HepG2 (cell line): ENCODE measurements around the gene XRCC3. TPM values are rescaled to one million over a fixed set of nuclear protein-coding genes. Genes with fewer than 3 reads are reported as not detected.

Experiments
- AHDC1 ChIP-seq: sonication (generic); formaldehyde crosslinking; IDR thresholded peaks from 2 replicates; pipeline ENCODE4 v1.5.1; 2020; ENCODE audit warnings: mild to moderate bottlenecking, missing genetic modification reagents, borderline replicate concordance
- BCL3 ChIP-seq: sonication (generic); formaldehyde crosslinking; IDR thresholded peaks from 2 replicates; pipeline ENCODE4 v1.5.1; 2020; ENCODE audit warnings: mild to moderate bottlenecking, missing genetic modification reagents, moderate library complexity
- CBX1 ChIP-seq: IDR thresholded peaks from one replicate; pipeline ENCODE4 v1.6.1; 2016; ENCODE audit warnings: antibody characterized with exemption, low read depth
- CREB3 ChIP-seq: sonication (generic); formaldehyde crosslinking; IDR thresholded peaks from 2 replicates; pipeline ENCODE4 v1.5.0; 2020; ENCODE audit warnings: missing genetic modification reagents
- PBX3 ChIP-seq: sonication (generic); formaldehyde crosslinking; IDR thresholded peaks from 2 replicates; pipeline ENCODE4 v1.8.1; 2023; ENCODE audit warnings: missing genetic modification reagents, inconsistent platforms, borderline replicate concordance
- PRDM4 ChIP-seq: sonication (generic); formaldehyde crosslinking; IDR thresholded peaks from 2 replicates; pipeline ENCODE4 v1.9.0; 2021; ENCODE audit warnings: missing genetic modification reagents, borderline replicate concordance
- TGIF2 ChIP-seq: IDR thresholded peaks from 2 replicates; pipeline ENCODE4 v1.6.1; 2016; ENCODE audit warnings: control low read depth, missing compliant biosample characterization
- ZC3H4 ChIP-seq: sonication (generic); formaldehyde crosslinking; IDR thresholded peaks from 2 replicates; pipeline ENCODE4 v1.4.0; 2020; ENCODE audit warnings: missing genetic modification reagents, borderline replicate concordance
- ZMYM2 ChIP-seq: sonication (generic); formaldehyde crosslinking; IDR thresholded peaks from 2 replicates; pipeline ENCODE4 v1.8.0; 2022; ENCODE audit warnings: mild to moderate bottlenecking, missing genetic modification reagents
- ZNF232 ChIP-seq: sonication (generic); formaldehyde crosslinking; IDR thresholded peaks from 2 replicates; pipeline ENCODE4 v1.4.0; 2020; ENCODE audit warnings: missing genetic modification reagents, borderline replicate concordance
- ZNF280D ChIP-seq: sonication (generic); formaldehyde crosslinking; IDR thresholded peaks from 2 replicates; pipeline ENCODE4 v1.5.1; 2020; ENCODE audit warnings: mild to moderate bottlenecking, missing genetic modification reagents
- ZNF614 ChIP-seq: IDR thresholded peaks from 2 replicates; pipeline ENCODE4 v1.6.1; 2018; ENCODE audit warnings: missing biosample characterization, missing genetic modification reagents, inconsistent platforms, borderline replicate concordance
- ZNF777 ChIP-seq: sonication (generic); formaldehyde crosslinking; IDR thresholded peaks from 2 replicates; pipeline ENCODE4 v1.4.0; 2020; ENCODE audit warnings: missing genetic modification reagents
- polyA plus RNA-seq, 8 experiments: library from polyadenylated mRNA; depleted of rRNA in 3 of 8; stranded (reverse) in 7 of 8; unstranded in 1 of 8; fragments of >200 nt; fragmentation: Illumina TruSeq in 4 of 8; extraction: Trizol in 4 of 8; gene quantifications; 2 replicates each; pipeline versions ENCODE4 v1.2.1 to v1.2.3, GENCODE V29; 2011 to 2016; ENCODE audit warnings: low read depth in 4 of 8, missing spikeins in 1 of 8, mixed read lengths in 1 of 8; ENCODE audit not compliant: insufficient read depth in 1 of 8
- total RNA-seq, 5 experiments: library from RNA; depleted of rRNA; stranded (reverse); fragments of >200 nt; fragmentation: Illumina TruSeq; extraction: Trizol; gene quantifications; 2 replicates each; pipeline ENCODE4 v1.2.3, GENCODE V29; 2016; ENCODE audit warnings: low read depth in 1 of 5

XRCC3 gene
- total and polyA plus RNA-seq, 2 of the 13 experiments (the other 11 are each of a cell fraction or from before 2014, with no cell fraction given), result 5.4 to 25.8 TPM

- TF ChIP-seq AHDC1 (CRISPR knock-in tag) (0 out of 2 replicates have a peak, but pooled peaks have one; percentile 27), PRDM4 (CRISPR knock-in tag) (no peak), ZNF232 (CRISPR knock-in tag) (no peak), ZC3H4 (CRISPR knock-in tag) (no peak), ZNF777 (CRISPR knock-in tag) (peak; percentile 19; the same call in 1 of the 2 replicates), CBX1 (no peak), ZNF614 (no peak), PBX3 (no peak), BCL3 (CRISPR knock-in tag) (no peak), ZMYM2 (CRISPR knock-in tag) (no peak), ZNF280D (CRISPR knock-in tag) (no peak), TGIF2 (CRISPR knock-in tag) (no peak), CREB3 (CRISPR knock-in tag) (no peak)
These were observed 995 bp upstream of the XRCC3 start (continued) for GRCh38 chr14:103716091-103716801.
